Heart left ventricle (tissue), 16 donors: Measurements from ENCODE around the gene HERC6. TPM values are rescaled to one million over a fixed set of nuclear protein-coding genes. Genes with fewer than 3 reads are reported as not detected.
"Not testable (repeated sequence)": the region's sequence is repeated elsewhere in the genome, so short reads cannot be mapped to it uniquely, and the experiment has no call there.

Source experiments
- ATAC-seq, 4 donors: fragments of 200-7000 bp; cut with Tn5 transposase; one replicate each; pipeline ENCODE4 v1.9.1; 2020 to 2022; ENCODE audit warnings: moderate library complexity in 4 of 4, mild to moderate bottlenecking in 3 of 4, moderate number of reproducible peaks in 1 of 4
- DNase-seq, 5 donors: peaks; one replicate each; pipeline ENCODE4 v3.0.0-alpha.2; 2020
- H3K27ac ChIP-seq, 12 donors: fragments of 200-600 bp; sonication (generic) in 4 of 12; one replicate each; pipeline versions ENCODE4 v1.5.0 to v1.8.0; 2016 to 2022; ENCODE audit warnings: mild to moderate bottlenecking in 2 of 12
- H3K27me3 ChIP-seq, 9 donors: fragments of 200-600 bp; sonication (generic) in 2 of 9; one replicate each; pipeline versions ENCODE4 v1.5.1 to v1.8.0; 2016 to 2022; ENCODE audit warnings: mild to moderate bottlenecking in 3 of 9
- H3K36me3 ChIP-seq, 9 donors: fragments of 200-600 bp; sonication (generic) in 2 of 9; one replicate each; pipeline versions ENCODE4 v1.5.0 to v1.8.0; 2018 to 2022; ENCODE audit warnings: mild to moderate bottlenecking in 2 of 9
- H3K4me1 ChIP-seq, 12 donors: fragments of 200-600 bp; sonication (generic) in 4 of 12; one replicate each; pipeline versions ENCODE4 v1.5.0 to v1.8.0; 2016 to 2022; ENCODE audit warnings: mild to moderate bottlenecking in 3 of 12
- H3K4me3 ChIP-seq, 12 donors: fragments of 200-600 bp; sonication (generic) in 4 of 12; one replicate each; pipeline versions ENCODE4 v1.5.0 to v1.8.0; 2017 to 2022; ENCODE audit warnings: mild to moderate bottlenecking in 9 of 12, moderate library complexity in 4 of 12
- H3K9me3 ChIP-seq, 12 donors: fragments of 200-600 bp; sonication (generic) in 4 of 12; one replicate each; pipeline versions ENCODE4 v1.5.0 to v1.8.0; 2016 to 2022; ENCODE audit warnings: mild to moderate bottlenecking in 1 of 12
- POLR2A ChIP-seq, 2 donors: fragments of 450-650 bp; IDR thresholded peaks; one replicate each; pipeline ENCODE4 v1.6.1; 2017; ENCODE audit warnings: antibody characterized with exemption in 2 of 2, mild to moderate bottlenecking in 2 of 2, moderate library complexity in 2 of 2
- WGBS, 4 donors: extraction: QIAGEN DNeasy Blood & Tissue Kit in 2 of 4; methylation state at CpG; one replicate each; pipeline versions ENCODE4 v1.1.5 to v1.1.7; 2013 to 2018; 5-methylcytosine and 5-hydroxymethylcytosine counted together
- intact Hi-C, 10 donors: fragments of 100-400 bp; cut with DNase I; formaldehyde crosslinking; loops; one replicate each; pipeline versions ENCODE4 v1.11.1 to v1.14.2; 2022
- polyA plus RNA-seq, 2 donors: library from polyadenylated mRNA; stranded (reverse); fragments of 200-250 nt; gene quantifications; one replicate each; pipeline ENCODE4 v1.2.3, GENCODE V29; 2013
- total RNA-seq, 9 donors: library from RNA; depleted of rRNA in 2 of 9; stranded (reverse); fragments of >200 nt in 2 of 9; fragmentation: NEBNext Ultra II Directional in 3 of 9; extraction: Animal tissue kit (Norgen Biotek cat#: 25700) in 3 of 9; gene quantifications; one replicate each; pipeline versions ENCODE4 v1.1.0 to v1.2.4, GENCODE V29; 2016 to 2023
- TF ChIP-seq, protein P1 (sequence below), 12 donors: fragments of 200-600 bp; sonication (generic) in 4 of 12; IDR thresholded peaks; one replicate each; pipeline versions ENCODE4 v1.5.0 to v1.8.0; 2018 to 2022; ENCODE audit warnings: antibody characterized with exemption in 12 of 12, mild to moderate bottlenecking in 5 of 12
- donor health status: ischemic (EF 13 %, LVEDD 7.1; RV severe dilation, severe dysfunction).
- donor health status: healthy with polysubstance abuse.
- donor health status: DM: no; HTN: yes; CAD: no.
- donor health status: DM: no; HTN: no; CAD: no.
- donor health status: ischemic (EF 25% LVEDD 6.9; RV normal size, moderate dysfunction).
- donor health status: ischemic (EF 25% LVEDD 5.7; RV mildly dilated, moderate dysfunction).
- donor health status: healthy.
- donor health status: DM: yes; HTN: yes; CAD: no.
- donor health status: ischemic (EF 35%, LVEDD 5.7; RV mildly dilated, moderate dysfunction).
- donor health status: nonischemic (EF 11% LVEDD 7.7; RV severe dilation, severe dysfunction).
- donor health status: DM: yes; HTN: yes; CAD: no.
- donor health status: PGD.
- donor health status: ischemic (EF 29% LVEDD 5.4; RV normal size, mild dysfunction).
- donor health status: nonischemic (EF 23%, LVEDD 6.1; RV moderate dilation, normal function).

HERC6 gene
- total and polyA plus RNA-seq, 11 donors = 2.3 to 22.0 (median 11.7) TPM

DNA sequence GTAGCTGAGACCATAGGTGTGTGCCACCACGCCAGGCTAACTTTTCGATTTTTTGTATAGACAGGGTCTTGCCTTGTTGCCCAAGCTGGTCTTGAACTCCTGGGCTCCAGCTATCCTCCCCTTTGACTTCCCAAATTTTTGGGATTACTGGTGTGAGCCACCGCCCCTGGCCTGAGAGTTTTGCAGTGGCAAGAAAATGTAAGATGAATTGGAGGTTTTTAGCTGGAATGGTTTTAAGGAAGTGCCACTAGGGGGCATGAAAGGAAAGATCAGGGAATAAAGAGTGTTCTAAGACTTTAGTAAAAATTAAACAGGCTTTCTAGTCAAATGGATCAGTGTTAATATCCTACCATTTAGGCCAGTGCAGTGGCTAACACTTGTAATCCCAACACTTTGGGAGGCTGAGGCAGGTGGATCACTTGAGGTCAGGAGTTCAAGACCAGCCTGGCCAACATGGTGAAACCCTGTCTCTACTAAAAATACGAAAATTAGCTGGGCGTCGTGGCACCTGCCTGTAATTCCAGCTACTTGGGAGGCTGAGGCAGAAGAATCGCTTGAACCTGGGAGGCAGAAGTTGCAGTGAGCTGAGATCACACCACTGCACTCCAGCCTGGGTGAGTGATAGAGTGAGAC is 9.4 kb upstream of the HERC6 start:
- intact Hi-C loops = loop anchor here in 3 of 10 donors (5.0 to 10.0 kb wide), 3 partner anchors 87 to 144 kb away; partner anchors contain the start of gene PPM1K (in 1 of the 3)
- not testable (repeated sequence) for H3K36me3 ChIP-seq, H3K9me3 ChIP-seq, H3K27me3 ChIP-seq, DNase-seq, H3K4me1 ChIP-seq, H3K4me3 ChIP-seq, H3K27ac ChIP-seq
- TF ChIP-seq, protein P1, sequence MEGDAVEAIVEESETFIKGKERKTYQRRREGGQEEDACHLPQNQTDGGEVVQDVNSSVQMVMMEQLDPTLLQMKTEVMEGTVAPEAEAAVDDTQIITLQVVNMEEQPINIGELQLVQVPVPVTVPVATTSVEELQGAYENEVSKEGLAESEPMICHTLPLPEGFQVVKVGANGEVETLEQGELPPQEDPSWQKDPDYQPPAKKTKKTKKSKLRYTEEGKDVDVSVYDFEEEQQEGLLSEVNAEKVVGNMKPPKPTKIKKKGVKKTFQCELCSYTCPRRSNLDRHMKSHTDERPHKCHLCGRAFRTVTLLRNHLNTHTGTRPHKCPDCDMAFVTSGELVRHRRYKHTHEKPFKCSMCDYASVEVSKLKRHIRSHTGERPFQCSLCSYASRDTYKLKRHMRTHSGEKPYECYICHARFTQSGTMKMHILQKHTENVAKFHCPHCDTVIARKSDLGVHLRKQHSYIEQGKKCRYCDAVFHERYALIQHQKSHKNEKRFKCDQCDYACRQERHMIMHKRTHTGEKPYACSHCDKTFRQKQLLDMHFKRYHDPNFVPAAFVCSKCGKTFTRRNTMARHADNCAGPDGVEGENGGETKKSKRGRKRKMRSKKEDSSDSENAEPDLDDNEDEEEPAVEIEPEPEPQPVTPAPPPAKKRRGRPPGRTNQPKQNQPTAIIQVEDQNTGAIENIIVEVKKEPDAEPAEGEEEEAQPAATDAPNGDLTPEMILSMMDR (IDR thresholded peaks at IDR 0.05) = peak; percentile 40 to 74 (median 53)
- peak in 2 of 4 donors; percentile 34 to 42 for ATAC-seq
- 88 to 92% (median 91%) methylated on average over 7 of the region's 7 CpGs for WGBS, 4 donors

DNA sequence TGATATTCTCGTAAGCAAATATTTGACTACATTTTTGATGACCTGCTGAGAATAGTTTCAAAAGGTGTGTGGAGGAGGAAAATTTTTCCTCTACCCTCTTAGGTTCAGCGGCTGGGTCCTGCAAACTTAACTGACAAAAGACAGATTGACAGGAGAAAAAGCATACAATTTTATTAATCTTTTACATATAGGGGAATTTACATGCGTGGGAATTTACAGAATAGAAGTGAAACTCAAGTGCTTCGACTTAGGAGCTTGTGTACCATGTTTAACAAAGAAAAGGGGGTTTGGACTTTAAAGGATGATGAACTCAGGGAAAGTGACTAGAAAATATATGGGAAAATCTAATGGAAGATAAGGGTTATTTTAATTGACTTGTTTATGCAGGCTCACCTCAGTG is 2.5 kb downstream of the HERC6 start:
- TF ChIP-seq POLR2A (IDR thresholded peaks at IDR 0.05) = no peak
- TF ChIP-seq, protein P1 (IDR thresholded peaks at IDR 0.05) = no peak
- 87 to 90% (median 89%) methylated on average over 4 of the region's 4 CpGs for WGBS, 4 donors
- ATAC-seq (no peak), DNase-seq (no peak)
- no peak overlapping the region for H3K4me3 ChIP-seq
- peaks cover 0 to 32% (median 7%) of the 10 kb centered on the region in 9 donors for H3K36me3 ChIP-seq
- H3K27me3 ChIP-seq = no peaks in the 10 kb centered on the region
- intact Hi-C loops = loop anchor here in 3 of 10 donors (5.0 to 10.0 kb wide), 3 partner anchors 64 to 74 kb away; partner anchors contain the start of gene HERC5 (in 1 of the 3)
- H3K4me1 ChIP-seq = peaks cover 0 to 17% (median 0%) of the 10 kb centered on the region in 12 donors
- no peaks in the 10 kb centered on the region for H3K9me3 ChIP-seq
- H3K27ac ChIP-seq = peak overlapping the region in 1 of 12 donors; percentile 63

DNA sequence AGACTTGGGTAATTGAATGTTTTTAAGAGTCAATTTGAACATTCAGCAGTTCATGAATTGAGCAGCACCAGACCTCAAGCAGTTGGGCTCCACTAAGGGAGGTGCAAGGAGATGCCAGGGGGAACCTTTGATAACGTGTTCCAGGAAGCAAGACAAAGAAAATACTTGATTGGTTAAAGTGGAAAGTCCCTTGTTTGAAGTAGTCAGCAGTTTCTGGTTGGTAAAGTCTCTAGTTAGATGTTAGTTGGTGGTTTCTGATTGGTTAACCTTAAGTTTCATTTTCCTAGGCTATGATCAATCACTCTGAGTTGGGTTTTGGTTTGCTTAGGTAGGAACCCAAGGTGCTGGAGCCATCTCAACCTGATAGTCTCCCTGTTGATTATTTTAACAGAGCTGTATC is 4.0 kb downstream of the HERC6 start:
- intact Hi-C loops = loop anchor here in 4 of 10 donors (1.0 to 10.0 kb wide), 4 partner anchors 62 to 74 kb away; partner anchors contain the start of gene HERC5 (in 1 of the 4)
- DNase-seq = no peak
- no peaks in the 10 kb centered on the region for H3K9me3 ChIP-seq

DNA sequence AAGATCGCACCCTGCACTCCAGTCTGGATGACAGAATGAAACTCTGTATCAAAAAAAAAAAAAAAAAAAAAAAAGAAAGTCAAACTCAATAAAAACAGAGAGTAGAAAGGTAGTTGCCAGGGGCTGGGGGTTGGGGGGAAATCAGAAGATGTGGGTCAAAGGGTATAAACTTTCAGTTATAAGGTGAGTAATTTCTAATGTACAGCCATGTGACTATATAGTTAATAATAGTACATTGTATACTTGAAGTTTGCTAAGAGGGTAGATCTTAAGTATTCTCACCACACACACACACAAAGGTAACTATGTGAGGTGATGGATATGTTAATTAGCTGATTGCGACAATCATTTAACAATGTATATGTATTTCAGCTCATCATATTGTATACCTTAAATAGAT is 11.5 kb downstream of the HERC6 start:
- H3K36me3 ChIP-seq = peaks cover 0 to 93% (median 69%) of the 10 kb centered on the region in 9 donors
- WGBS, 4 donors = 94 to 99% (median 97%) methylated on average over 2 of the region's 2 CpGs
- TF ChIP-seq, protein P1 (IDR thresholded peaks at IDR 0.05) = no peak
- no peak for TF ChIP-seq POLR2A (IDR thresholded peaks at IDR 0.05)
- intact Hi-C loops = no loop called here
- DNase-seq = no peak
- H3K4me1 ChIP-seq = no peaks in the 10 kb centered on the region
- ATAC-seq = no peak
- H3K4me3 ChIP-seq = no peak overlapping the region
- no peaks in the 10 kb centered on the region for H3K27me3 ChIP-seq
- H3K27ac ChIP-seq = no peak overlapping the region
- no peaks in the 10 kb centered on the region for H3K9me3 ChIP-seq

More for the DNA sequence above, 4.0 kb downstream of the HERC6 start:
- Histone ChIP-seq H3K27me3 (no peaks in the 10 kb centered on the region), H3K36me3 (peaks cover 0 to 47% (median 22%) of the 10 kb centered on the region in 9 donors), H3K4me1 (peaks cover 0 to 17% (median 0%) of the 10 kb centered on the region in 12 donors), H3K4me3 (no peak overlapping the region), H3K27ac (peak overlapping the region in 1 of 12 donors; percentile 63)
- no peak for ATAC-seq
- TF ChIP-seq POLR2A (IDR thresholded peaks at IDR 0.05) = no peak
- TF ChIP-seq, protein P1 (IDR thresholded peaks at IDR 0.05) = no peak
- 26 to 44% (median 30%) methylated on average over 1 of the region's 1 CpG for WGBS, 4 donors
